Lower leg skin (tissue), 3 donors: ENCODE measurements around the gene MAPK8.

ENCODE experiments used
- POLR2A ChIP-seq, 2 donors: fragments of 450-650 bp; IDR thresholded peaks; one replicate each; pipeline ENCODE4 v1.6.1; 2016 to 2017; ENCODE audit warnings: antibody characterized with exemption in 2 of 2, mild to moderate bottlenecking in 1 of 2, moderate library complexity in 1 of 2
- TF ChIP-seq, protein P1 (sequence below), 3 donors: fragments of 450-650 bp; IDR thresholded peaks; one replicate each; pipeline ENCODE4 v1.5.1; 2016; ENCODE audit warnings: antibody characterized with exemption in 3 of 3, mild to moderate bottlenecking in 3 of 3, moderate library complexity in 2 of 3

DNA sequence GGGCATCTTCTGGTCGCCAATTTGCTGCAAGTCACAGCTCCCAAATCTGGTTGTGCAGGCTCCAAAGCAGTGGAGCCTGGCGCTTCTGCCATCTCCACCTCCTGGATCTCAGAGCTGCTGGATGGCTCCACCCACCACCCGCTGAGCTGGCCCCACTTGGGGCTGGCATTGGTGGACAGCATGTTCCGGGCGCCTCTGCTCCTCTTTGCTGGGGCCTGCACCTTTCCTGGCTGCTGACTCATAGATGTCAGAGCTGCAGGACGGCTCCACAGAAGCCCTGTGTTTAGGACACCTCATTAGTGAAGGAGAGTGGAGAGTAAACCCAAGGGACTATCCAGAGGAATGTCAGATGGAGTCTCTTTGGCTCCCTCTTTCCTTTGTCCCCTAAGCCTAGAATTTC lies 27.4 kb downstream of the MAPK8 start:
- TF ChIP-seq, protein P1, sequence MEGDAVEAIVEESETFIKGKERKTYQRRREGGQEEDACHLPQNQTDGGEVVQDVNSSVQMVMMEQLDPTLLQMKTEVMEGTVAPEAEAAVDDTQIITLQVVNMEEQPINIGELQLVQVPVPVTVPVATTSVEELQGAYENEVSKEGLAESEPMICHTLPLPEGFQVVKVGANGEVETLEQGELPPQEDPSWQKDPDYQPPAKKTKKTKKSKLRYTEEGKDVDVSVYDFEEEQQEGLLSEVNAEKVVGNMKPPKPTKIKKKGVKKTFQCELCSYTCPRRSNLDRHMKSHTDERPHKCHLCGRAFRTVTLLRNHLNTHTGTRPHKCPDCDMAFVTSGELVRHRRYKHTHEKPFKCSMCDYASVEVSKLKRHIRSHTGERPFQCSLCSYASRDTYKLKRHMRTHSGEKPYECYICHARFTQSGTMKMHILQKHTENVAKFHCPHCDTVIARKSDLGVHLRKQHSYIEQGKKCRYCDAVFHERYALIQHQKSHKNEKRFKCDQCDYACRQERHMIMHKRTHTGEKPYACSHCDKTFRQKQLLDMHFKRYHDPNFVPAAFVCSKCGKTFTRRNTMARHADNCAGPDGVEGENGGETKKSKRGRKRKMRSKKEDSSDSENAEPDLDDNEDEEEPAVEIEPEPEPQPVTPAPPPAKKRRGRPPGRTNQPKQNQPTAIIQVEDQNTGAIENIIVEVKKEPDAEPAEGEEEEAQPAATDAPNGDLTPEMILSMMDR (IDR thresholded peaks at IDR 0.05): no peak
- TF ChIP-seq POLR2A (IDR thresholded peaks at IDR 0.05): no peak
